ENCODE measurements around the gene ALDH2. TPM values are rescaled to one million over a fixed set of nuclear protein-coding genes. Genes with fewer than 3 reads are reported as not detected.

The ALDH2 gene
- total and polyA plus RNA-seq, 2 of the 8 experiments (the other 6 are each of a cell fraction or from before 2014, with no cell fraction given) = 25.4 to 43.8 TPM

- Histone ChIP-seq H3K4me3 (ENCODE audit: extremely low read depth in 1 of 4, insufficient read depth in 2 of 4, low read depth in 3 of 4, low read length in 4 of 4) (no peak overlapping the region), H2BK120ac (replicated peaks; ENCODE audit: low read depth, low read length) (no peak overlapping the region), H2AFZ (ENCODE audit: low read length) (no peak overlapping the region), H3K9me3 (ENCODE audit: insufficient read depth in 2 of 2, low read depth in 1 of 2, low read length in 1 of 2) (no peaks in the 10 kb centered on the region), H3K79me2 (ENCODE audit: control insufficient read depth in 1 of 2, insufficient read depth in 2 of 2, low read length in 2 of 2) (no peaks in the 10 kb centered on the region), H3K79me1 (ENCODE audit: low read depth, low read length) (no peaks in the 10 kb centered on the region), H3K4me2 (ENCODE audit: insufficient read depth in 1 of 2, low read depth in 2 of 2, low read length in 2 of 2) (no peak overlapping the region), H3K23me2 (ENCODE audit: low read depth, low read length) (no peaks in the 10 kb centered on the region; the same call in 1 of the 2 replicates), H3K56ac (replicated peaks; ENCODE audit: insufficient read length, low read depth, low read length) (no peak overlapping the region), H2AK5ac (ENCODE audit: low read depth, low read length) (no peak overlapping the region), H3K36me3 (ENCODE audit: control insufficient read depth in 2 of 4, insufficient read depth in 4 of 4, low read length in 3 of 4) (peaks cover 0 to 10% (median 0%) of the 10 kb centered on the region in 4 experiments; a peak in 3 of 8 replicates), H2BK15ac (ENCODE audit: low read length) (no peak overlapping the region), H3K27me3 (replicated peaks in 1 of 4; ENCODE audit: control insufficient read depth in 3 of 4, extremely low read depth in 1 of 4, insufficient read depth in 3 of 4, low read length in 3 of 4) (no peaks in the 10 kb centered on the region), H4K5ac (ENCODE audit: insufficient read length, low read depth, low read length) (no peak overlapping the region), H4K8ac (ENCODE audit: extremely low read depth, insufficient read depth, low read length) (no peak overlapping the region), H3K23ac (ENCODE audit: insufficient read length) (no peak overlapping the region), H2BK12ac (ENCODE audit: low read depth, low read length) (no peak overlapping the region), H3K14ac (ENCODE audit: insufficient read length) (no peak overlapping the region), H3K18ac (ENCODE audit: extremely low read depth, low read length) (no peak overlapping the region), H3K27ac (ENCODE audit: low read depth, low read length) (no peak overlapping the region), H3K4me1 (replicated peaks in 1 of 4; ENCODE audit: control insufficient read depth in 3 of 4, insufficient read depth in 4 of 4, low read length in 3 of 4) (no peaks in the 10 kb centered on the region), H2BK20ac (ENCODE audit: low read length) (no peak overlapping the region), H4K20me1 (replicated peaks in 1 of 2; ENCODE audit: control insufficient read depth in 1 of 2, insufficient read depth in 2 of 2, low read length in 2 of 2) (peaks cover 0 to 5% of the 10 kb centered on the region in 2 experiments), H4K91ac (replicated peaks; ENCODE audit: insufficient read length, low read length) (no peak overlapping the region), H2BK5ac (ENCODE audit: low read depth, low read length) (no peak overlapping the region), H3K9ac (replicated peaks in 1 of 4; ENCODE audit: extremely low read depth in 1 of 4, low read depth in 3 of 4, low read length in 3 of 4) (no peak overlapping the region), H3K4ac (replicated peaks; ENCODE audit: insufficient read length, low read depth, low read length) (no peak overlapping the region)
- DNase-seq (ENCODE audit: low read depth in 1 of 2, low spot score in 2 of 2) (no peak), FAIRE-seq (no peak)
- POLR2A ChIA-PET (ENCODE audit: partially characterized antibody) = interaction anchor here (0.9 kb wide), 1 partner anchor 47 kb away, joined by 3 read pairs; the partner anchor contains the start of genes ACAD10 and BRAP
- 97% methylated on average over 4 of the region's 4 CpGs; no CpG with 5 or more reads in 1 of the 2 experiments for WGBS, 2 experiments (ENCODE audit: extremely low coverage in 1 of 2, insufficient coverage in 1 of 2, insufficient read length in 1 of 2, insufficient replicate concordance in 2 of 2, low coverage in 1 of 2, low lambda C conversion rate in 2 of 2, missing lambda C conversion rate in 1 of 2)
- CTCF ChIA-PET (ENCODE audit: partially characterized antibody) = interaction anchor here (0.7 kb wide), 1 partner anchor 22 kb away, joined by 3 read pairs; no protein-coding TSS in a partner anchor
- TF ChIP-seq CBX5 (IDR thresholded peaks at IDR 0.05; ENCODE audit: low read depth, low read length) = no peak
- TF ChIP-seq RAD21 (IDR thresholded peaks at IDR 0.05 in 1 of 2, conservative IDR thresholded peaks at IDR 0.05 in 1 of 2; ENCODE audit: low read depth in 2 of 2, low read length in 2 of 2) = no peak
- TF ChIP-seq EZH2 (IDR thresholded peaks at IDR 0.05; ENCODE audit: low read depth, low read length, severe bottlenecking) = no peak
- no peak for TF ChIP-seq SP4 (IDR thresholded peaks at IDR 0.05; ENCODE audit: low read length)
- no peak for TF ChIP-seq CREB1 (IDR thresholded peaks at IDR 0.05)
- no peak for TF ChIP-seq SUZ12 (IDR thresholded peaks at IDR 0.05; ENCODE audit: low read length)
- no peak for TF ChIP-seq SRF (IDR thresholded peaks at IDR 0.05; ENCODE audit: low read depth, low read length)
- no peak for TF ChIP-seq MAFK (IDR thresholded peaks at IDR 0.05; ENCODE audit: low read depth, low read length)
- no peak for TF ChIP-seq ZNF274 (IDR thresholded peaks at IDR 0.05; ENCODE audit: borderline replicate concordance, extremely low read depth, low read length)
- TF ChIP-seq JUND (IDR thresholded peaks at IDR 0.05; ENCODE audit: low read length) = no peak
- TF ChIP-seq NRF1 (IDR thresholded peaks at IDR 0.05; ENCODE audit: low read depth, low read length) = no peak
- TF ChIP-seq SIN3A (conservative IDR thresholded peaks at IDR 0.05 in 1 of 2, IDR thresholded peaks at IDR 0.05 in 1 of 2; ENCODE audit: low read depth in 1 of 2, low read length in 2 of 2) = no peak
- TF ChIP-seq TEAD4 (IDR thresholded peaks at IDR 0.05; ENCODE audit: low read depth, low read length) = no peak
- TF ChIP-seq POU5F1 (IDR thresholded peaks at IDR 0.05; ENCODE audit: low read depth, low read length) = no peak
Observed at GRCh38 chr12:111732786-111733185, 33.9 kb upstream of the ALDH2 start.
